ENCODE measurements around the gene EHMT1.

The EHMT1 gene

DNA sequence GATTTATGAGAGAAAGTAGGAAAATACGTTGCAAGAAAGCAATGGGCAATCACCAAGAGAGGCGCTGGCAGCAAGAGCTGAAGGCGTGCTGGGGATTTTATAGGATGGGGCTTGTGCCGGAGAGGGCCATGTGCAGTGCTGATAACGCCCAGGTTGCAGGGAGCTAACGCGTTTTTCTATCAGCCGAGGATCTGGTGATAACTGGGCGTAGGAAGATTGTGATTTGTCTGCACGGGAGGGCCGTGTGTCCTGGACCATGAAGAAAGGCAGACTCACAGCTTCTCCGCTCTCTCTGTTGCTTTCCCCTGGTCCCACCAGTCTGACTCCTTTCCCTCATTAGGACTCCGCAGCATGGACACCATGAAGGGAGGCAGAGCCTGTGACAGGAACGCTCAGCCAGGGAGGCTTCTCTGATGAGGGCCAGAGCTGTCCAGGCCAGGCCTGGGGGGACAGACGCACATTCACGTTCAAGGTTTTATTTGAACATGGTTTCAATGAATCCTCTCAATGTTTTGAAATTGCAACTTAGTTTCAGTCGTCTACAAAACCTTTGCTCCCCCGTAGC lies 246.9 kb downstream of the EHMT1 start:
- Histone ChIP-seq H3K36me3 (ENCODE audit: low read depth) (no peaks in the 10 kb centered on the region), H3K4me3 (ENCODE audit: severe bottlenecking) (no peak overlapping the region), H3K27me3 (ENCODE audit: insufficient read depth, poor library complexity, severe bottlenecking) (no peaks in the 10 kb centered on the region), H3K4me1 (ENCODE audit: insufficient read depth, poor library complexity, severe bottlenecking) (no peaks in the 10 kb centered on the region), H3K27ac (ENCODE audit: poor library complexity, severe bottlenecking) (no peak overlapping the region), H3K9me3 (ENCODE audit: severe bottlenecking) (no peaks in the 10 kb centered on the region)
- TF ChIP-seq, protein P1, sequence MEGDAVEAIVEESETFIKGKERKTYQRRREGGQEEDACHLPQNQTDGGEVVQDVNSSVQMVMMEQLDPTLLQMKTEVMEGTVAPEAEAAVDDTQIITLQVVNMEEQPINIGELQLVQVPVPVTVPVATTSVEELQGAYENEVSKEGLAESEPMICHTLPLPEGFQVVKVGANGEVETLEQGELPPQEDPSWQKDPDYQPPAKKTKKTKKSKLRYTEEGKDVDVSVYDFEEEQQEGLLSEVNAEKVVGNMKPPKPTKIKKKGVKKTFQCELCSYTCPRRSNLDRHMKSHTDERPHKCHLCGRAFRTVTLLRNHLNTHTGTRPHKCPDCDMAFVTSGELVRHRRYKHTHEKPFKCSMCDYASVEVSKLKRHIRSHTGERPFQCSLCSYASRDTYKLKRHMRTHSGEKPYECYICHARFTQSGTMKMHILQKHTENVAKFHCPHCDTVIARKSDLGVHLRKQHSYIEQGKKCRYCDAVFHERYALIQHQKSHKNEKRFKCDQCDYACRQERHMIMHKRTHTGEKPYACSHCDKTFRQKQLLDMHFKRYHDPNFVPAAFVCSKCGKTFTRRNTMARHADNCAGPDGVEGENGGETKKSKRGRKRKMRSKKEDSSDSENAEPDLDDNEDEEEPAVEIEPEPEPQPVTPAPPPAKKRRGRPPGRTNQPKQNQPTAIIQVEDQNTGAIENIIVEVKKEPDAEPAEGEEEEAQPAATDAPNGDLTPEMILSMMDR (IDR thresholded peaks at IDR 0.05; ENCODE audit: poor library complexity, severe bottlenecking) = no peak
- ATAC-seq (ENCODE audit: low read depth) = no peak
- DNase-seq (ENCODE audit: low spot score) = no peak

DNA sequence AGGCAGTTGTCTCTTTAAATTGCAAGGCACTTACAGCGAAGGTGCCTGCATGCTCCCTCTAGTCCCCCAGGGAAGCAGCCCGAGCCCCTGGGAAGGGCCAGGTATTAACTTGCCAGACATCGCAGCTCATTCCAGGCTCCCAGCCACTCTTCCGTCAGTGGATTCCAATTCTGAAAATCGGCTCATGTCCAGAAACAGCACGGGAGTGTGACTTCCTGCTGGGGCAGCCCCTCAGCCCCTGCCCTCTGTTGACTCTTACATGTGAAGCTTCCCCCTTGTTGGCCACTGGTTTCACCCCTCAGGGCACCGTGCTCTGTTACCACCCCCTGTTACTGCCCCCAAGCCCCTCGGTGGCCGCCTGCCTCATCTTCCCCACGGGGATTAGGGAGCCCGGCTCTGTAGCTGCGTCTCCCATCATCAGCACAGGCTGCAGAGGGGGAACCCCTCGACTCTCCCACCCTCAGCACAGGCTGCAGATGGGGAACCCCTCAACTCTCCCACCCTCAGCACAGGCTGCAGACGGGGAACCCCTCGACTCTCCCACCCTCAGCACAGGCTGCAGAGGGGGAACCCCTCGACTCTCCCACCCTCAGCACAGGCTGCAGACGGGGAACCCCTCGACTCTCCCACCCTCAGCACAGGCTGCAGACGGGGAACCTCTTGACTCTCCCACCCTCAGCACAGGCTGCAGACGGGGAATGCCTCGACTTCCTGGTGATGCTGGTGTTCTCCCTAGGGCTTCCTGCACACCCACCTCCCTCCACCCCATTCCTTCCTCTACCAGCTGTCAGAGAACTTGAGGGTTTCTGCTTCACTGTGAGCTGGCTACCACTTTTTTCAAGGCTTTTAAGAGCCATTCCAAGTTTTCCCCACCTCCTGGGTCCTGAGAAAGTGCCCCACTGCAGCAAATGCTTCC lies 247.7 kb downstream of the EHMT1 start:
- no peaks in the 10 kb centered on the region for H3K9me3 ChIP-seq (ENCODE audit: severe bottlenecking)
- ATAC-seq (ENCODE audit: low read depth) = no peak
- TF ChIP-seq, protein P1 (IDR thresholded peaks at IDR 0.05; ENCODE audit: poor library complexity, severe bottlenecking) = no peak

DNA sequence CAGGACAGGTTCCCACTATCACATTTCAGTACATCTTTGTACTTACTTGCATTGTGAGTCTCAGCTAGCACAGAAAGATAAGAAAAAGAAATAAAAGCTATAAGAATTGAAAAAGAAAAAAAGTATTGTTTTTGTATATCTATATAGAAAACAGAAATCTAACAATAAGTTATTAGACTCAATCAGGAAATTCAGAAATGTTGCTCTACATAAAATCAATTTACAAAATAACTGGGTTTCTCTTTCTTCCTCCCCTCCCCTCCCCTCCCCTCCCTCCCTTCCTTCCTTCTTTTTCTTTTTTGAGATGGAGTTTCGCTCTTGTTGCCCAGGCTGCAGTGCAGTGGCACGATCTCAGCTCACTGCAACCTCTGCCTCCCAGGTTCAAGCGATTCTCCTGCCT lies 251.6 kb downstream of the EHMT1 start:
- ATAC-seq (ENCODE audit: low read depth) = no peak
- H3K4me3 ChIP-seq (ENCODE audit: severe bottlenecking) = no peak overlapping the region
- H3K36me3 ChIP-seq (ENCODE audit: low read depth) = no peaks in the 10 kb centered on the region
- TF ChIP-seq, protein P1 (IDR thresholded peaks at IDR 0.05; ENCODE audit: poor library complexity, severe bottlenecking) = no peak
- no peak overlapping the region for H3K27ac ChIP-seq (ENCODE audit: poor library complexity, severe bottlenecking)
- H3K9me3 ChIP-seq (ENCODE audit: severe bottlenecking) = no peaks in the 10 kb centered on the region
- no peak for DNase-seq (ENCODE audit: low spot score)
- no peaks in the 10 kb centered on the region for H3K27me3 ChIP-seq (ENCODE audit: insufficient read depth, poor library complexity, severe bottlenecking)
- H3K4me1 ChIP-seq (ENCODE audit: insufficient read depth, poor library complexity, severe bottlenecking) = no peaks in the 10 kb centered on the region

More for the DNA sequence above, 247.7 kb downstream of the EHMT1 start:
- Histone ChIP-seq H3K27me3 (ENCODE audit: insufficient read depth, poor library complexity, severe bottlenecking) (no peaks in the 10 kb centered on the region), H3K4me3 (ENCODE audit: severe bottlenecking) (no peak overlapping the region), H3K36me3 (ENCODE audit: low read depth) (no peaks in the 10 kb centered on the region), H3K4me1 (ENCODE audit: insufficient read depth, poor library complexity, severe bottlenecking) (no peaks in the 10 kb centered on the region), H3K27ac (ENCODE audit: poor library complexity, severe bottlenecking) (no peak overlapping the region)
- DNase-seq (ENCODE audit: low spot score) = no peak

DNA sequence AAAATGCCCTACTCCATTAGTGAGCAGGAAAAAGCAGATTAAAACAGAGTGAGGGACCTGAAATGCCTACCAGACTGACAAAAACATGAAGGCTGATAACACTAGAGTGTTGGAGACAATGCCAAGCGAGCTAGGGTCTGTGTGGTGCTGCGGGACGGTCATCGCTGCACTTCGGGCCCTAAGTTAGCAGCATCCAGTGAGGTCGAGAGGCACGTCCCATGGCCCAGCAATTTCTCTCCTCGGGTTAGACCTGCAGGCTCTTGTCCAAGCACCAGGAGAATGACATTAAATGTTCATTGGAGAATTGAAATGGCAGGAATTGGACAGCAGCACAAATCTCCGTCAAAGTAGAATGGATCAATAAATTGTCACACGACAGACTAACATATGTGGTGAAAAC lies 253.5 kb downstream of the EHMT1 start:
- Histone ChIP-seq H3K4me3 (ENCODE audit: severe bottlenecking) (no peak overlapping the region), H3K9me3 (ENCODE audit: severe bottlenecking) (no peaks in the 10 kb centered on the region), H3K27me3 (ENCODE audit: insufficient read depth, poor library complexity, severe bottlenecking) (peaks cover 11% of the 10 kb centered on the region), H3K4me1 (ENCODE audit: insufficient read depth, poor library complexity, severe bottlenecking) (no peaks in the 10 kb centered on the region), H3K36me3 (ENCODE audit: low read depth) (no peaks in the 10 kb centered on the region), H3K27ac (ENCODE audit: poor library complexity, severe bottlenecking) (no peak overlapping the region)
- ATAC-seq (ENCODE audit: low read depth) (no peak), DNase-seq (ENCODE audit: low spot score) (no peak)
- TF ChIP-seq, protein P1 (IDR thresholded peaks at IDR 0.05; ENCODE audit: poor library complexity, severe bottlenecking) = no peak

DNA sequence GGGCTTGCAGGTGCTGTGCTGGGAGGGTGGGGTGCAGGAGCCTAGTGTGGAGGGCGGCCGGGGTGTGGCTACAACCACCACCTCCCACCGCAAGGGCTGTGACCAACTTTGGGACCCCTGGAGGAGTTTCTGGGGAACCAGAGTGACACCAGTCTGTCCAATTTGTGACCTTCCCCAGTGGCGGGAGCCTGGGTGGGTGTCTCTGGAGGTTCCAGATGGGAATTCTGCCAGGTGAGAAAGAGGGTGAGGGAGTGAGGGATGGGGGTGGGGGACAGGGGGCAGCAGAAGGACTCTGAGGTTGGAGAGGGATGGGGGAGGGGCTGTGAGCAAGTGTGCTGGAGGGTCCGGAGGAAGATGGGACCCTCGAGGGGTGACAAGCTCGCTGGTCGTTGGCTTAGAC lies 254.6 kb downstream of the EHMT1 start:
- no peak for DNase-seq (ENCODE audit: low spot score)
- no peak overlapping the region for H3K27ac ChIP-seq (ENCODE audit: poor library complexity, severe bottlenecking)
- H3K4me3 ChIP-seq (ENCODE audit: severe bottlenecking) = no peak overlapping the region
- no peaks in the 10 kb centered on the region for H3K36me3 ChIP-seq (ENCODE audit: low read depth)
- H3K9me3 ChIP-seq (ENCODE audit: severe bottlenecking) = no peaks in the 10 kb centered on the region
- H3K27me3 ChIP-seq (ENCODE audit: insufficient read depth, poor library complexity, severe bottlenecking) = peaks cover 14% of the 10 kb centered on the region
- H3K4me1 ChIP-seq (ENCODE audit: insufficient read depth, poor library complexity, severe bottlenecking) = no peaks in the 10 kb centered on the region
- TF ChIP-seq, protein P1 (IDR thresholded peaks at IDR 0.05; ENCODE audit: poor library complexity, severe bottlenecking) = no peak
- no peak for ATAC-seq (ENCODE audit: low read depth)

Data from RWPE2 (cell line).